Esophagus squamous epithelium (tissue), 4 donors: Measurements from ENCODE around the gene HMGN1.

Experiments used
- CTCF ChIP-seq, 6 experiments: fragments of 450-650 bp in 4 of 6; fragments of 200-600 bp in 2 of 6; sonication (generic) in 2 of 6; IDR thresholded peaks; one replicate each; pipeline ENCODE4 v1.5.1; 2016 to 2019; ENCODE audit warnings: antibody characterized with exemption in 6 of 6, mild to moderate bottlenecking in 4 of 6, moderate library complexity in 4 of 6
- POLR2A ChIP-seq, 4 donors: fragments of 450-650 bp; IDR thresholded peaks; one replicate each; pipeline ENCODE4 v1.6.1; 2017; ENCODE audit warnings: antibody characterized with exemption in 4 of 4, mild to moderate bottlenecking in 4 of 4, moderate library complexity in 3 of 4

- TF ChIP-seq CTCF (IDR thresholded peaks at IDR 0.05) (no peak), POLR2A (IDR thresholded peaks at IDR 0.05) (no peak)
These were observed 26.6 kb upstream of the HMGN1 start for GRCh38 chr21:39375446-39375845.
